H9 (cell line): ENCODE results near the gene FYTTD1. TPM values are rescaled to one million over a fixed set of nuclear protein-coding genes. Genes with fewer than 3 reads are reported as not detected.

Source experiments
- DNase-seq: peaks from one replicate; pipeline ENCODE4 v3.0.0-alpha.2; 2017
- H2AFZ ChIP-seq: one replicate; pipeline ENCODE4 v1.6.1; 2013; ENCODE audit warnings: mild to moderate bottlenecking, low read length, control low read depth, moderate library complexity
- H2AK5ac ChIP-seq: 2 replicates; pipeline ENCODE4 v1.6.1; 2013; ENCODE audit warnings: low read length, control low read depth, mixed read lengths; ENCODE audit not compliant: insufficient read length
- H2BK120ac ChIP-seq: one replicate; pipeline ENCODE4 v1.6.1; 2013; ENCODE audit warnings: low read depth, mild to moderate bottlenecking, low read length, control low read depth, inconsistent platforms; ENCODE audit not compliant: poor library complexity, severe bottlenecking
- H2BK12ac ChIP-seq: 2 replicates; pipeline ENCODE4 v1.6.1; 2013; ENCODE audit warnings: low read length, control low read depth, mixed read lengths, low read depth; ENCODE audit not compliant: insufficient read length
- H2BK15ac ChIP-seq: 2 replicates; pipeline ENCODE4 v1.6.1; 2013; ENCODE audit warnings: low read depth, low read length, control low read depth
- H2BK20ac ChIP-seq: one replicate; pipeline ENCODE4 v1.6.1; 2013; ENCODE audit warnings: low read depth, mild to moderate bottlenecking, low read length, control low read depth, inconsistent platforms; ENCODE audit not compliant: poor library complexity, severe bottlenecking
- H2BK5ac ChIP-seq: 2 replicates; pipeline ENCODE4 v1.6.1; 2013; ENCODE audit warnings: low read length, control low read depth, mixed read lengths; ENCODE audit not compliant: insufficient read length
- H3K14ac ChIP-seq: 2 replicates; pipeline ENCODE4 v1.6.1; 2013; ENCODE audit warnings: low read length, control low read depth; ENCODE audit not compliant: insufficient read depth
- H3K18ac ChIP-seq: 2 replicates; pipeline ENCODE4 v1.6.1; 2013; ENCODE audit warnings: low read depth, mild to moderate bottlenecking, mixed read lengths, low read length, control low read depth; ENCODE audit not compliant: insufficient read length
- H3K23ac ChIP-seq: 2 replicates; pipeline ENCODE4 v1.6.1; 2013; ENCODE audit warnings: low read length, control low read depth, mixed read lengths, low read depth; ENCODE audit not compliant: insufficient read length
- H3K23me2 ChIP-seq: 2 replicates; pipeline ENCODE4 v1.6.1; 2013; ENCODE audit warnings: low read depth, mild to moderate bottlenecking, mixed read lengths, low read length, control low read depth; ENCODE audit not compliant: insufficient read length, poor library complexity, severe bottlenecking
- H3K27ac ChIP-seq: 2 replicates; pipeline ENCODE4 v1.5.1; 2013; ENCODE audit warnings: low read length, control low read depth, mixed read lengths, low read depth; ENCODE audit not compliant: insufficient read length
- H3K27me3 ChIP-seq: 2 replicates; pipeline ENCODE4 v1.6.1; 2013; ENCODE audit warnings: low read length, control low read depth, inconsistent platforms; ENCODE audit not compliant: insufficient read depth
- H3K4ac ChIP-seq: 2 replicates; pipeline ENCODE4 v1.6.1; 2013; ENCODE audit warnings: low read depth, mild to moderate bottlenecking, control low read depth, inconsistent platforms, low read length, moderate library complexity
- H3K4me1 ChIP-seq: 2 replicates; pipeline ENCODE4 v1.6.1; 2013; ENCODE audit warnings: low read length, control low read depth, inconsistent platforms; ENCODE audit not compliant: insufficient read depth
- H3K4me2 ChIP-seq: 2 replicates; pipeline ENCODE4 v1.6.1; 2013; ENCODE audit warnings: low read length, control low read depth, mixed read lengths; ENCODE audit not compliant: insufficient read length, insufficient read depth
- H3K56ac ChIP-seq: 2 replicates; pipeline ENCODE4 v1.6.1; 2013; ENCODE audit warnings: low read depth, mild to moderate bottlenecking, mixed read lengths, low read length, control low read depth; ENCODE audit not compliant: insufficient read length
- H3K79me1 ChIP-seq: 2 replicates; pipeline ENCODE4 v1.6.1; 2013; ENCODE audit warnings: low read depth, mild to moderate bottlenecking, moderate library complexity, low read length, control low read depth, inconsistent platforms; ENCODE audit not compliant: insufficient read depth, poor library complexity, severe bottlenecking
- H3K79me2 ChIP-seq: 2 replicates; pipeline ENCODE4 v1.6.1; 2013; ENCODE audit warnings: low read length, control low read depth, inconsistent platforms; ENCODE audit not compliant: insufficient read depth
- H3K9ac ChIP-seq: 2 replicates; pipeline ENCODE4 v1.6.1; 2013; ENCODE audit warnings: low read length, control low read depth, mixed read lengths; ENCODE audit not compliant: insufficient read length; ENCODE audit errors: extremely low read depth
- H3K9me3 ChIP-seq: one replicate; pipeline ENCODE4 v1.6.1; 2013; ENCODE audit warnings: low read depth, low read length, inconsistent platforms; ENCODE audit not compliant: control insufficient read depth
- H3T11ph ChIP-seq: one replicate; pipeline ENCODE4 v1.6.1; 2013; ENCODE audit warnings: mild to moderate bottlenecking, low read length, control low read depth, inconsistent platforms
- H4K20me1 ChIP-seq: one replicate; pipeline ENCODE4 v1.6.1; 2013; ENCODE audit not compliant: control insufficient read depth, insufficient read length, insufficient read depth
- H4K5ac ChIP-seq: 2 replicates; pipeline ENCODE4 v1.6.1; 2013; ENCODE audit warnings: low read depth, mild to moderate bottlenecking, mixed read lengths, low read length, control low read depth; ENCODE audit not compliant: insufficient read length
- H4K8ac ChIP-seq: replicated peaks from 2 replicates; pipeline ENCODE4 v1.6.1; 2013; ENCODE audit warnings: low read length, control low read depth, mixed read lengths, low read depth; ENCODE audit not compliant: insufficient read length
- H4K91ac ChIP-seq: 2 replicates; pipeline ENCODE4 v1.6.1; 2013; ENCODE audit warnings: low read depth, mild to moderate bottlenecking, moderate library complexity, mixed read lengths, low read length, control low read depth; ENCODE audit not compliant: insufficient read length
- H3K27ac Mint-ChIP-seq, 3 experiments: 2 replicates in 2 of 3; 3 replicates in 1 of 3; pipeline ENCODE4 v1.8.0; 2020 to 2021; ENCODE audit warnings: mixed read lengths in 3 of 3, mild to moderate bottlenecking in 1 of 3, moderate library complexity in 1 of 3
- H3K27me3 Mint-ChIP-seq: 2 replicates; pipeline ENCODE4 v1.8.0; 2021; ENCODE audit warnings: low read depth, mild to moderate bottlenecking, moderate library complexity, mixed read lengths
- H3K36me3 Mint-ChIP-seq, 3 experiments: 2 replicates in 2 of 3; 3 replicates in 1 of 3; pipeline ENCODE4 v1.8.0; 2020 to 2021; ENCODE audit warnings: low read depth in 3 of 3, mixed read lengths in 3 of 3; ENCODE audit not compliant: insufficient read depth in 1 of 3
- H3K4me1 Mint-ChIP-seq, 2 experiments: 2 replicates each; pipeline ENCODE4 v1.8.0; 2020; ENCODE audit warnings: mixed read lengths in 2 of 2
- H3K4me3 Mint-ChIP-seq, 2 experiments: 2 replicates in 1 of 2; 3 replicates in 1 of 2; pipeline ENCODE4 v1.8.0; 2020 to 2021; ENCODE audit warnings: mild to moderate bottlenecking in 2 of 2, mixed read lengths in 2 of 2, moderate library complexity in 1 of 2
- H3K9me3 Mint-ChIP-seq, 2 experiments: 2 replicates in 1 of 2; 3 replicates in 1 of 2; pipeline ENCODE4 v1.8.0; 2020; ENCODE audit warnings: mild to moderate bottlenecking in 2 of 2, mixed read lengths in 2 of 2, moderate library complexity in 1 of 2
- WGBS: extraction: QIAGEN DNeasy Blood & Tissue Kit; methylation state at CpG from one replicate; pipeline ENCODE4 v1.1.7; 2013; ENCODE audit warnings: missing lambda C conversion rate, low lambda C conversion rate, mixed read lengths; ENCODE audit not compliant: insufficient read length; ENCODE audit errors: extremely low coverage; 5-methylcytosine and 5-hydroxymethylcytosine counted together
- total RNA-seq: library from RNA; stranded (reverse); gene quantifications from 2 replicates; pipeline ENCODE4 v1.2.1, GENCODE V29; 2021
- TF ChIP-seq, protein P1 (sequence below): fragments of 200-600 bp; sonication (generic); conservative IDR thresholded peaks from 3 replicates; pipeline ENCODE4 v1.8.0; 2021; ENCODE audit warnings: antibody characterized with exemption, mild to moderate bottlenecking

FYTTD1 gene
- total RNA-seq, 1 experiment from 2014 or later: 19.4 TPM

- Histone ChIP-seq H3K79me1 (peaks cover 7% of the 10 kb centered on the region), H2BK20ac (no peak overlapping the region), H3T11ph (no peak overlapping the region), H3K4me2 (peak overlapping the region; percentile 99), H2AK5ac (no peak overlapping the region), H2BK5ac (no peak overlapping the region), H3K23ac (no peak overlapping the region), H3K14ac (no peak overlapping the region), H3K79me2 (peaks cover 15% of the 10 kb centered on the region; the same call in 1 of the 2 replicates), H4K91ac (no peak overlapping the region), H3K9ac (no peak overlapping the region), H3K18ac (no peak overlapping the region), H3K27ac (no peak overlapping the region), H4K20me1 (no peaks in the 10 kb centered on the region), H3K4ac (no peak overlapping the region), H3K23me2 (peaks cover 8% of the 10 kb centered on the region), H4K5ac (no peak overlapping the region), H3K27me3 (no peaks in the 10 kb centered on the region), H2BK12ac (no peak overlapping the region), H2BK120ac (no peak overlapping the region), H2BK15ac (no peak overlapping the region), H3K4me1 (no peaks in the 10 kb centered on the region), H3K9me3 (no peaks in the 10 kb centered on the region), H4K8ac (no peak overlapping the region), H3K56ac (no peak overlapping the region), H2AFZ (no peak overlapping the region)
- H3K4me3 Mint-ChIP-seq: peak overlapping the region; percentile 91 to 94
- peaks cover 10 to 13% of the 10 kb centered on the region in 2 experiments; a peak in 3 of 4 replicates for H3K4me1 Mint-ChIP-seq
- no peak for DNase-seq
- H3K36me3 Mint-ChIP-seq: no peaks in the 10 kb centered on the region
- peaks cover 0 to 2% of the 10 kb centered on the region in 2 experiments; a peak in 2 of 5 replicates for H3K9me3 Mint-ChIP-seq
- no peaks in the 10 kb centered on the region; the same call in 1 of the 2 replicates for H3K27me3 Mint-ChIP-seq
- TF ChIP-seq, protein P1, sequence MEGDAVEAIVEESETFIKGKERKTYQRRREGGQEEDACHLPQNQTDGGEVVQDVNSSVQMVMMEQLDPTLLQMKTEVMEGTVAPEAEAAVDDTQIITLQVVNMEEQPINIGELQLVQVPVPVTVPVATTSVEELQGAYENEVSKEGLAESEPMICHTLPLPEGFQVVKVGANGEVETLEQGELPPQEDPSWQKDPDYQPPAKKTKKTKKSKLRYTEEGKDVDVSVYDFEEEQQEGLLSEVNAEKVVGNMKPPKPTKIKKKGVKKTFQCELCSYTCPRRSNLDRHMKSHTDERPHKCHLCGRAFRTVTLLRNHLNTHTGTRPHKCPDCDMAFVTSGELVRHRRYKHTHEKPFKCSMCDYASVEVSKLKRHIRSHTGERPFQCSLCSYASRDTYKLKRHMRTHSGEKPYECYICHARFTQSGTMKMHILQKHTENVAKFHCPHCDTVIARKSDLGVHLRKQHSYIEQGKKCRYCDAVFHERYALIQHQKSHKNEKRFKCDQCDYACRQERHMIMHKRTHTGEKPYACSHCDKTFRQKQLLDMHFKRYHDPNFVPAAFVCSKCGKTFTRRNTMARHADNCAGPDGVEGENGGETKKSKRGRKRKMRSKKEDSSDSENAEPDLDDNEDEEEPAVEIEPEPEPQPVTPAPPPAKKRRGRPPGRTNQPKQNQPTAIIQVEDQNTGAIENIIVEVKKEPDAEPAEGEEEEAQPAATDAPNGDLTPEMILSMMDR: no peak
- no peak overlapping the region for H3K27ac Mint-ChIP-seq
- WGBS: no CpG with 5 or more reads among the region's 1 CpG
These were observed 40.4 kb downstream of the FYTTD1 start for GRCh38 chr3:197790033-197790432.
